Uterus (tissue), 4 donors: Measurements from ENCODE around the gene TANGO6. TPM values are rescaled to one million over a fixed set of nuclear protein-coding genes. Genes with fewer than 3 reads are reported as not detected.
A peak's percentile ranks its signal among the peaks of the same experiment; 100 is the strongest.
"Not testable (repeated sequence)": the region's sequence is repeated elsewhere in the genome, so short reads cannot be mapped to it uniquely, and the experiment has no call there.

Source experiments
- DNase-seq, 2 donors: peaks; one replicate each; pipeline ENCODE4 v3.0.0-alpha.2; 2019 to 2020
- H3K27ac ChIP-seq, 2 donors: fragments of 200-600 bp; sonication (generic); 1 replicate in 1 of 2; 2 replicates in 1 of 2; pipeline ENCODE4 v1.5.1; 2016 to 2018
- H3K27me3 ChIP-seq, 2 donors: fragments of 200-600 bp; sonication (generic); one replicate each; pipeline ENCODE4 v1.5.1; 2018 to 2019; ENCODE audit warnings: control low read depth in 1 of 2
- H3K36me3 ChIP-seq, 2 donors: fragments of 200-600 bp; sonication (generic); one replicate each; pipeline ENCODE4 v1.5.1; 2019; ENCODE audit warnings: control low read depth in 1 of 2
- H3K4me1 ChIP-seq, 2 donors: fragments of 200-600 bp; sonication (generic); one replicate each; pipeline ENCODE4 v1.5.1; 2018 to 2019; ENCODE audit warnings: control low read depth in 1 of 2
- H3K4me3 ChIP-seq, 2 donors: fragments of 200-600 bp; sonication (generic); 1 replicate in 1 of 2; 2 replicates in 1 of 2; pipeline ENCODE4 v1.5.1; 2018 to 2019; ENCODE audit warnings: mild to moderate bottlenecking in 1 of 2
- H3K9me3 ChIP-seq, 2 donors: fragments of 200-600 bp; sonication (generic); one replicate each; pipeline ENCODE4 v1.5.1; 2019; ENCODE audit warnings: control low read depth in 1 of 2
- POLR2A ChIP-seq, 2 donors: fragments of 450-650 bp; IDR thresholded peaks; one replicate each; pipeline ENCODE4 v1.6.1; 2016; ENCODE audit warnings: antibody characterized with exemption in 2 of 2, mild to moderate bottlenecking in 1 of 2, moderate library complexity in 1 of 2
- intact Hi-C: fragments of 100-400 bp; cut with DNase I; formaldehyde crosslinking; loops from one replicate; pipeline ENCODE4 v1.15.1; 2023; ENCODE audit warnings: low total_unique reads
- total RNA-seq, 4 donors: library from RNA; depleted of rRNA in 3 of 4; stranded (reverse); fragments of >200 nt in 3 of 4; gene quantifications; one replicate each; pipeline versions ENCODE4 v1.1.0 to v1.2.4, GENCODE V29; 2014 to 2023
- TF ChIP-seq, protein P1 (sequence below), 4 experiments: fragments of 200-600 bp in 2 of 4; fragments of 450-650 bp in 2 of 4; sonication (generic) in 2 of 4; IDR thresholded peaks; one replicate each; pipeline ENCODE4 v1.5.1; 2016 to 2019; ENCODE audit warnings: antibody characterized with exemption in 4 of 4, mild to moderate bottlenecking in 2 of 4, moderate library complexity in 1 of 4
- donor health status: DM: yes; HTN: yes; CAD: no.

Gene TANGO6
- total RNA-seq, 4 donors from 2014 or later: 21.5 to 44.9 (median 37.5) TPM

DNA sequence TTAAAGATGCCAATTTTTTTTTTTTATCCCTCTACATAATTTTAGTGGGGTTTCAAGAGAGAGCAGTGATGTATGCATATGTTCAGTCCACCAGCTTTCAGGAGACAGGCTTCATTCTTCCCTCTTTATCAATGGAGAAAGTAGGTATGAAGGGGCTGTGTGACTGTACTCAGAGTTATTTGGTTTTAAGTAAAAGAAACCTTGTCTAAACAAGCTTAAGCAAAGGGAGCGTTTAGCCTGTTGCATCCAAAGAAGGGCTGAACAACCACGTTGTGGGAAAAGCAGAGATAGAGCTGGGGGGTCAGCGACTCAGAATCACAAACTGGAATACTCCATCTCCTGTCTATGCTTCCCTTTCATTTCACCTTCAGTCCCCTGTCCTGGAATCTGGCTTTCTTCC lies 211.7 kb downstream of the TANGO6 start:
- Histone ChIP-seq H3K9me3 (no peaks in the 10 kb centered on the region), H3K4me3 (no peak overlapping the region), H3K27me3 (no peaks in the 10 kb centered on the region), H3K27ac (no peak overlapping the region), H3K4me1 (no peaks in the 10 kb centered on the region), H3K36me3 (no peaks in the 10 kb centered on the region)
- no peak for DNase-seq
- intact Hi-C loops: no loop called here
- TF ChIP-seq, protein P1, sequence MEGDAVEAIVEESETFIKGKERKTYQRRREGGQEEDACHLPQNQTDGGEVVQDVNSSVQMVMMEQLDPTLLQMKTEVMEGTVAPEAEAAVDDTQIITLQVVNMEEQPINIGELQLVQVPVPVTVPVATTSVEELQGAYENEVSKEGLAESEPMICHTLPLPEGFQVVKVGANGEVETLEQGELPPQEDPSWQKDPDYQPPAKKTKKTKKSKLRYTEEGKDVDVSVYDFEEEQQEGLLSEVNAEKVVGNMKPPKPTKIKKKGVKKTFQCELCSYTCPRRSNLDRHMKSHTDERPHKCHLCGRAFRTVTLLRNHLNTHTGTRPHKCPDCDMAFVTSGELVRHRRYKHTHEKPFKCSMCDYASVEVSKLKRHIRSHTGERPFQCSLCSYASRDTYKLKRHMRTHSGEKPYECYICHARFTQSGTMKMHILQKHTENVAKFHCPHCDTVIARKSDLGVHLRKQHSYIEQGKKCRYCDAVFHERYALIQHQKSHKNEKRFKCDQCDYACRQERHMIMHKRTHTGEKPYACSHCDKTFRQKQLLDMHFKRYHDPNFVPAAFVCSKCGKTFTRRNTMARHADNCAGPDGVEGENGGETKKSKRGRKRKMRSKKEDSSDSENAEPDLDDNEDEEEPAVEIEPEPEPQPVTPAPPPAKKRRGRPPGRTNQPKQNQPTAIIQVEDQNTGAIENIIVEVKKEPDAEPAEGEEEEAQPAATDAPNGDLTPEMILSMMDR (IDR thresholded peaks at IDR 0.05): no peak
- TF ChIP-seq POLR2A (IDR thresholded peaks at IDR 0.05): no peak

DNA sequence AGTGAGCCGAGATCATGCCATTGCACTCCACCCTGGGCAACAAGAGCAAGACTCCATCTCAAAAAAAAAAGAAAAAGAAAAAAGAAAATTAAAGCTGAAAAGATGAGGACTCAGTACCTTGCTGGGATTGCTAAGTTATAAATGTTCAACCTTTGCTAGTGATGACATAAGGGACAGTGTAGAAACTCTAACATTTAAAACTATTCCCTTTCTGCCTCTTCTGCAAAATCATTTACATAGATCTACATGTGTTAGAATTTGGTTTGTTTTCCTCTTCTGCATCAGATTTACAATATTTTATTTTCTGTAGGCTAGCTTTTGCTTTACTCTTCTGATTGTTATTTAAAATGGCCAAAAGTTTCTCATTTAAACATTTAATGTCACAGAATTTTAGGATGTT lies 212.6 kb downstream of the TANGO6 start:
- Histone ChIP-seq H3K4me1 (no peaks in the 10 kb centered on the region), H3K27ac (no peak overlapping the region), H3K27me3 (no peaks in the 10 kb centered on the region), H3K9me3 (no peaks in the 10 kb centered on the region), H3K4me3 (no peak overlapping the region), H3K36me3 (no peaks in the 10 kb centered on the region)
- no peak for TF ChIP-seq POLR2A (IDR thresholded peaks at IDR 0.05)
- TF ChIP-seq, protein P1 (IDR thresholded peaks at IDR 0.05): no peak
- no peak for DNase-seq
- intact Hi-C loops: no loop called here

DNA sequence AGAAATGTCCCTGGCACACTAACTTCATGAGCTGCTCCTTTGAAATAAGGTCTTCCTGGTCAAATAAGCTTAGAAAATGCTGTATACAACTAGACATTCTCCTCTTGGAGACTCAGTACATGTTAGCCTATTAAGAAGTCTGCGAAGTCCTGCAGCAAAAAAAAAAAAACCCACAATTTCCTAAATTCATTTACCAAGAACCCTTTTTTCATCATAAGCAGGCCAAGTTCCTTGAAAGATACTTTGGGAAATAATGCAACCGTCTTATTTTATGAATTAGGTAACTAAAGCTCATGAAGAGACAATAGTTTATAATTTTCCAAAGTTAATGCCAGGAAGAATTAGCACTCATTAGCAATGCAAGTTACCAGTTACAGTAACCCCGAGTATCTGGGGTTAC lies 213.1 kb downstream of the TANGO6 start:
- intact Hi-C loops: no loop called here
- TF ChIP-seq POLR2A (IDR thresholded peaks at IDR 0.05): no peak
- TF ChIP-seq, protein P1 (IDR thresholded peaks at IDR 0.05): no peak
- H3K4me3 ChIP-seq: no peak overlapping the region
- H3K4me1 ChIP-seq: no peaks in the 10 kb centered on the region
- H3K27me3 ChIP-seq: no peaks in the 10 kb centered on the region
- H3K27ac ChIP-seq: no peak overlapping the region
- no peak for DNase-seq
- no peaks in the 10 kb centered on the region for H3K9me3 ChIP-seq
- no peaks in the 10 kb centered on the region for H3K36me3 ChIP-seq

DNA sequence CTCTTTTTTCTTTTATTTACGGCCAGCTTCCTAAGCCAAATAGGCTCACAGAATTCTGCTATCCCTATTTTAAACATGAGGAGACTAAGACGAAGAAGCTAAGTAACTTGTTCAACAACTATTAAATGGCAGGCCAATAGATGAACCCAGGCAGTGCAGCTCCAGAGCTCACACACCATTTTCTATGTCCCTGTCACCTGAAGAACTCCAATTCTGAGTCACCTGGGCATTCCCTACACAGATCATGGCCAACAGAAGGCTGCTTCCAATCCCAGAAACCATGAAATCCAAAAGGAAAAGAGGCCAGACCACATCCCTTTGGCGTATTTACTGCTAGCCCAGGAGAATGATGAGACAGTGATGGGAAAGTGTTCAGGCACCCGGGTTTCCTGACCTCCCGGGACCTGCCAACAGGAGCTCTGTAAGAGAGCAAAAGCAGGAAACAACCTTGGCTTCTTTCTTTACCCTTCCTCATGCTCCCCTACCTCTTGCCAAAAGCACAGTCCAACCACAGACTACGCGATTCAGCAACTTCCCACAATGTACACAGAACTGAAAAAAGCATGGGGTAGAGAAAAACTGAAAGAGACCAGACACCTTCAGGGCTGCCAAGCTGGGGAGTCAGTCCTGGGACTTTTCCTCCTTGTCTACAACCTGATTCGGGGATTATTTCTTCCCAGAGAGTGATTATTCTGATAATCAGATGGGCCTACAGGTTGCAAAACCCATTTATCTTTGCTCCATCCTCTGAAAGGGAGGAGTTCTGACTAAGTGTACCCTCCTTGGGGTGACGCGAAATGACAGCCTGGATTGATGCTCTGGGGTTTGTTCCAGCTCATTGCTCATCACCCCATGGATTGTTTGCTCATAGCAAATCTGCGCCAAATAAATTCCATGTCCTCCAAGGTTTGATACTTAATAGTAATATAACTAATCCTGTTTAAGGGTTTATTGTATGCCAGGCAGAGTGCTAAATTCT lies 214.4 kb downstream of the TANGO6 start:
- H3K4me1 ChIP-seq: no peaks in the 10 kb centered on the region
- peak overlapping the region; percentile 16 to 72 for H3K27ac ChIP-seq
- no peaks in the 10 kb centered on the region for H3K9me3 ChIP-seq
- H3K36me3 ChIP-seq: no peaks in the 10 kb centered on the region
- intact Hi-C loops: no loop called here
- DNase-seq: peak; percentile 61 to 62
- no peak overlapping the region for H3K4me3 ChIP-seq
- TF ChIP-seq POLR2A (IDR thresholded peaks at IDR 0.05): no peak
- TF ChIP-seq, protein P1 (IDR thresholded peaks at IDR 0.05): no peak
- no peaks in the 10 kb centered on the region for H3K27me3 ChIP-seq

DNA sequence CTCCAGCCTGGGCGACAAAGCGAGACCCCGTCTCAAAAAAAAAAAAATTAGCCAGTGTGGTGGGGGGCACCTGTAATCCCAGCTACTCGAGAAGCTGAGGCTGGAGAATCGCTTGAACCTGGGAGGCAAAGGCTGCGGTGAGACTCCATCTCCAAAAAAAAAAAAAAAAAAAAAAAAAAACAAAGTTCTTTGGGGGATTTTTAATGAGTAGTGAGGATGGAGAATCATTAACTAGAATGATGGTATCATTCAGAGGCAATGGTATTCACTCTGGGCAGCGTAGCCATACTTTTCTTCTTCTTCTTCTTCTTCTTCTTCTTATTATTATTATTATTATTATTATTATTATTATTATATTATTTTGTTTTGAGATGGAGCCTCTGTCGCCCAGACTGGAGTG lies 220.2 kb downstream of the TANGO6 start:
- intact Hi-C loops, H3K4me3 ChIP-seq, H3K27me3 ChIP-seq, H3K36me3 ChIP-seq, H3K27ac ChIP-seq, H3K9me3 ChIP-seq, DNase-seq, H3K4me1 ChIP-seq: not testable (repeated sequence)
